VCaP (cell line): ENCODE measurements around the gene ZNF480.
"Not testable (repeated sequence)": the region's sequence is repeated elsewhere in the genome, so short reads cannot be mapped to it uniquely, and the experiment has no call there.

Source experiments
- H3K27ac ChIP-seq: fragments of 450-650 bp; 2 replicates; pipeline ENCODE4 v1.5.1; 2017
- TF ChIP-seq, protein P1 (sequence below): fragments of 450-650 bp; conservative IDR thresholded peaks from 2 replicates; pipeline ENCODE4 v1.5.1; 2017; ENCODE audit warnings: mild to moderate bottlenecking, moderate library complexity

Gene ZNF480

DNA sequence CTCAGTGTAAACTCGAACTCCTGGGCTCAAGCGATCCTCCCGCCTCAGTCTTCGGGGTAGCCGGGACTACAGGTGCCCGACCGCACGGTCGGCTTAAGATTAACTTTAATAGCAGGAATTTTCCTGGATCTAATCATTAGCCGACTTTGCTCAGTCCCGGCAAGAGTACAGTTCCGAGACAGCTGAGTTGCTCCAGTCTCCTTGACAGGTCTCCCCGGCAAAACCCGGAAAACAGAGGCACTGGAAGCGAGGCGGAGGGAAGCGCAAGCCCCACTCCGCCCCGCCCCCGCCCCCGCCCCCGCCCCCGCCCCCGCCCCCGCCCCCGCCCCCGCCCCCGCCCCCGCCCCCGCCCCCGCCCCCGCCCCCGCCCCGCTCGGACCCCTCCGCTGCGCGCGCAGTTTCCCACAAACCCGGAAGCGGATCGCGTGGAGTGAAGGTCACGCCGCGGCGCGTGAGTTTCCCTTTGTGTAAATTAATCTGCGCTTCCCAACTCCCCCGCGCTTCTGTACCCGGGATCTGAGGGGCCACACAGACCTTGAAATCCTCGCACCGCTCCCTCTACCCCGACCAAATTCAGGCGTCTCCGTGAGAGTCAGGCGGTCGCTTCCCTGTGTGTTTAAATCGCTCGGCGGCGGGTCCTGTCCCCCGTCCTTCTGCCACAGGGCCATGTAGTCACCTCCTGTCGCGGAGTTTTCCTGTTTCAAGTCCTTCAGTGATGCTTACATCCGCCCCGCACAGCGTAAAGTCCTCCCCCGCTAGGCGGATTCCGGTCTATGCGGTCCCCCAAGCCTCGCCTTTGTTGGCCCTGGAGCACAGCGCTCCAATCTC, at the start of gene ZNF480:
Gene ZNF480, plus strand, starts transcription at position 397 of the 828 bp plus-strand sequence. CDS start 3,244 bp downstream, outside the sequence.
- TF ChIP-seq, protein P1, sequence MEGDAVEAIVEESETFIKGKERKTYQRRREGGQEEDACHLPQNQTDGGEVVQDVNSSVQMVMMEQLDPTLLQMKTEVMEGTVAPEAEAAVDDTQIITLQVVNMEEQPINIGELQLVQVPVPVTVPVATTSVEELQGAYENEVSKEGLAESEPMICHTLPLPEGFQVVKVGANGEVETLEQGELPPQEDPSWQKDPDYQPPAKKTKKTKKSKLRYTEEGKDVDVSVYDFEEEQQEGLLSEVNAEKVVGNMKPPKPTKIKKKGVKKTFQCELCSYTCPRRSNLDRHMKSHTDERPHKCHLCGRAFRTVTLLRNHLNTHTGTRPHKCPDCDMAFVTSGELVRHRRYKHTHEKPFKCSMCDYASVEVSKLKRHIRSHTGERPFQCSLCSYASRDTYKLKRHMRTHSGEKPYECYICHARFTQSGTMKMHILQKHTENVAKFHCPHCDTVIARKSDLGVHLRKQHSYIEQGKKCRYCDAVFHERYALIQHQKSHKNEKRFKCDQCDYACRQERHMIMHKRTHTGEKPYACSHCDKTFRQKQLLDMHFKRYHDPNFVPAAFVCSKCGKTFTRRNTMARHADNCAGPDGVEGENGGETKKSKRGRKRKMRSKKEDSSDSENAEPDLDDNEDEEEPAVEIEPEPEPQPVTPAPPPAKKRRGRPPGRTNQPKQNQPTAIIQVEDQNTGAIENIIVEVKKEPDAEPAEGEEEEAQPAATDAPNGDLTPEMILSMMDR: no peak; the same call in 1 of the 2 replicates
- peak within 1 kb of the TSS; percentile 90 for H3K27ac ChIP-seq

DNA sequence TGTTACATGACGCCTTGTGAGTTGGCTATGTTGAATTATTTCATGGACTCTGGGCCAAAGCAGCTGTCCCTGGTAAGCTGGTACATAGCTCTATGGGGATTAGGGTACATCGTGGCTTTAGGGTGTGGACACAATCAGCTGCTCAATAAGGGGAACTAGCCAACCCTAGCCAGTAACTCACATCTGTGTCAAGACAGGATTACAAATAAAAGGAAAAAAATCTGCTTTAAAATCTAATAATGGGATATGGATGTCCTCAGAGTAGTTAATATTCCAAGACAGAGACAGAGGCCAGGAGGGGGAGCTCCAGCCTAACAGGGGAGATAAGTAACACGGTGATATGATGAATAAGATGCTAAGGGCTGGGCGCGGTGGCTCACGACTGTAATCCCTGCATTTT, 48.7 kb upstream of the ZNF480 start:
- TF ChIP-seq, protein P1: peak; percentile 95
- no peak overlapping the region for H3K27ac ChIP-seq

DNA sequence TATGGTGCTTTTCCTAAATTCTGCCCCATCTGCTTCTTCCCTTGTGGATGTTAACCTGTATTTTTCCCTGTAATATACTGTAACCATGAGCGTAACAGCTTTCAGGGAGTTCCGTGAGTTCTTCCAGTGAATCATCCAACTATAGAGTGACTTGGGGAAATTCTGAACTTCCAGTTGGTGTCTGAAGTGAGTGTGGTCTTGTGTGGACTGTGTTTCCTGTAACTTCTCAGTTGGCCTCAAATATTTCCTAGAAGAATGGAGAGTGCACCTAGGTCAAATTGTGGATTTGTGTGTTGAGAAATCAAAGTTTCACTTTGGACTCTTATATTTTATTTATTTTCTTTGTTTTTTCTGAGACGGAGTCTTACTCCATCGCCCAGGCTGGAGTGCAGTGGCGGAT, 38.5 kb upstream of the ZNF480 start:
- TF ChIP-seq, protein P1: no peak

DNA sequence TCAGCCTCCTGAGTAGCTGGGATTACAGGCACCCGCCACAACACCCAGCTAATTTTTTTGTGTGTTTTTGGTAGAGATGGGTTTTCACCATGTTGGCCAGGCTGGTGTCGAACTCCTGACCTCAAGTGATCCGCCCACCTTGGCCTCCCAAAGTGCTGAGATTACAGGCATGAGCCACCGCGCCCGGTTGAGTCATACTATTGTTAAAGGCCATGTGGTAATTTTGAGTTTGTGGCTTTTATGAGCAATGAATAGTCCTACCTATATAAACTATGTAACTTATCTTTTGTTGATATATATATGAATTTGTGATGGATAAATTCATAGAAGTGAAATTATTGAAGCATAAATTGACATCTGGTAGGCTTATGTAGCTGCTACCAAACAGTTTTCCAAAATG, 31.4 kb upstream of the ZNF480 start:
- not testable (repeated sequence) for H3K27ac ChIP-seq

More for the DNA sequence above, 38.5 kb upstream of the ZNF480 start:
- no peak overlapping the region for H3K27ac ChIP-seq

DNA sequence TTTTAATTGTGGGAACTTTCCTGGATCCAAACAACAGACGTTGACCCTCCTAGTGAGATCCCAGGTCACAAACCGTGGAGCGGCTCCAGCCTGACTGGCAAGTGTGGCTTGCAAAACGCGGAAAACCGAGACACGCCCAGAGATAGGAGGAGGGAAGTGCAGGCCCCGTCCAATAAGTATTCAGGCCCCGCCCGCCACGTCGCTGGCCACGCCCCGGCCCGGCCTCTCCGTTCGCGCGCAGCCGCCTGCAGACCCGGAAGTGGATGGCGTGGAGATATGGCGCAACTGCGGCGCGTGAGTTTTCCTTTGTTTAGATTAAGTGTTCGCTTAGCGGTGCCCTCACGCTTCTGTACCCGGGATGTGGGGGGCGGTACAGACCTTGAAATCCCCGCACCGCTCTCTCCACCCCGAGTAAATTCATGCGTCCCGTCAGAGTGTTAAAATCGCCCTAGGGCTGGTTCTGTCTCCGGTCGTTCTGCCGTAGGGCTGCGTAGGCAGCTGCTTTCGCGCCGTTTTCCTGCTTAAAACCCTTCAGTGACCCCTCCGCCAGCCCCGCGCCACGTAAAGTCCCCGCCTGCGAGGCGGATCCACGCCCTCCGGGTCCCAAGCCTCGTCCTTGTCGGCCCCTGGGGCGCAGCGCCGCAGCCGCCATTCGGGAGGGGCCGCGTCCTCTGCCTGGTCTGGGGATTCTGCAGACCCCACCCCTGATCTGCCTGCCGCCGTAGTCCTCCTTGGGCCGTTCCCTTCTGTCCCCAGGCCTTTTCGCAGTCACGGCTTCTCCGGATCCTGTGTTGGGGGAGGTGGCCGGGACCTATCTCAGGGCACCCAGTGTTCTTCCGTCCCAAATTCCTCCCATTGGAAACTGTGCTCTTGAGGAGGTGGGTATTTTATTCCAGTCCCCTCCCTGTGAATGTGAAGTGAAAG, 27.4 kb upstream of the ZNF480 start, which contains the start of gene ZNF766:
Gene ZNF766, plus strand, starts transcription at position 250 of the 924 bp plus-strand sequence. Its CDS starts 27 bp downstream, at position 277.
- peak within 1 kb of the TSS; percentile 95 for H3K27ac ChIP-seq
- TF ChIP-seq, protein P1: no peak

DNA sequence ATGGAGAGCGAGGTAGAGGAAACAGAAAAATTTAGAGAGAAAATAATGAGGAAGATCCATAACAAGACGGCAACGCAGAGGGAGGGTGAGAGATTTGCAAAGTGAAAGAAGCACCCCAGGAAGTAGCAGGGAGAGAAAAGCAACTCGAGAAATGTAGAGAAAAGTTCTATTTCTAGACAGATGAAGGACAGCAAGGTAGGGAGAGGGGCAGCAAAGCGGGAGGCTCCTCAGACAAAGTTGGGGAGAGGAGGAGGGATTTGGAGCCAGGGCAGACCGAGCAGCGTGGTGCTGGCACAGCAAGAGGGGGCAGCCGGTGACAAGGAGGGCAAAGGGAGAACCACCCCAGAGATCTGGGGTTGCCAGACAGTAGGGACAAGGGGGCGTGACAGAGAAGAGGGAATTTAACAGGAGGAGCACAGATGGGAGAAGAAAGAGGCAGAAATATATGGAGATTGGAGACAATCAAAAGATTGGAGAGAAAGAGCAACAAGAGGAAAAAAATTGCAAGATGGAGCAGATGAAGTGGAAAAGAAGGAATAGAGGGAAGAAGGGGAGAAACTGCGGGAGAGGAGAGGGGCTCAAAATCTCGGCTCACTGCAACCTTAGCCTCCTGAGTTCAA, 26.6 kb upstream of the ZNF480 start:
- TF ChIP-seq, protein P1: no peak
- H3K27ac ChIP-seq: peak overlapping the region; percentile 95

DNA sequence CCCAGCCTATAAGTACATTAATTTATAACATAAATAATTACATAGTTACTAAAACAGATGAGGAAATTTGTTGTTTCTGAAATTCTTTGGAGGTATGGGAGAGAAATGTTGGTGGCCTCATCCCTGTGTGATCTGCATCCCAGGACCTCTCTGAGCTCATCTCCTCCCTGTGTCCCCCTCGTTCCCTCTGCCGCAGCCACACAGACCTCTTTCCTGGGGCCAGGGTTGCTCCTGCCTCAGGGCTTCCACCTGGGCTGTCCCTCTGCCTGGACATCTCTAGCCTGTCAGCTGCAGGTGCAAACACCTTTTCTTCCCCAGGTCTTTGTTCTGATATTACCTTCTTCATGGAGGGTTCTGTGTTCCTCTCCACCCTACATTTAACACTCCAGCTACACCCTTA, 23.7 kb upstream of the ZNF480 start:
- no peak overlapping the region for H3K27ac ChIP-seq
- TF ChIP-seq, protein P1: no peak
